Left ventricle myocardium superior (tissue), 1 donor: ENCODE results near the gene RARB. TPM values are rescaled to one million over a fixed set of nuclear protein-coding genes. Genes with fewer than 3 reads are reported as not detected.

Source experiments
- ATAC-seq: fragments of 200-7000 bp; cut with Tn5 transposase; one replicate; pipeline ENCODE4 v1.9.1; 2020; ENCODE audit warnings: mild to moderate bottlenecking, moderate library complexity
- DNase-seq: peaks from one replicate; pipeline ENCODE4 v3.0.0-alpha.2; 2020
- intact Hi-C: fragments of 100-400 bp; cut with micrococcal nuclease; formaldehyde crosslinking; loops from one replicate; pipeline ENCODE4 v1.11.0; 2022
- total RNA-seq: library from RNA; stranded (reverse); fragmentation: NEBNext Ultra II Directional; extraction: Animal tissue kit (Norgen Biotek cat#: 25700); gene quantifications from one replicate; pipeline ENCODE4 v1.2.1, GENCODE V29; 2021
- donor health status: DM: no; HTN: yes; CAD: no; lungs with severe emphysema.

RARB gene
- total RNA-seq, 1 donor from 2014 or later = 22.8 TPM

DNA sequence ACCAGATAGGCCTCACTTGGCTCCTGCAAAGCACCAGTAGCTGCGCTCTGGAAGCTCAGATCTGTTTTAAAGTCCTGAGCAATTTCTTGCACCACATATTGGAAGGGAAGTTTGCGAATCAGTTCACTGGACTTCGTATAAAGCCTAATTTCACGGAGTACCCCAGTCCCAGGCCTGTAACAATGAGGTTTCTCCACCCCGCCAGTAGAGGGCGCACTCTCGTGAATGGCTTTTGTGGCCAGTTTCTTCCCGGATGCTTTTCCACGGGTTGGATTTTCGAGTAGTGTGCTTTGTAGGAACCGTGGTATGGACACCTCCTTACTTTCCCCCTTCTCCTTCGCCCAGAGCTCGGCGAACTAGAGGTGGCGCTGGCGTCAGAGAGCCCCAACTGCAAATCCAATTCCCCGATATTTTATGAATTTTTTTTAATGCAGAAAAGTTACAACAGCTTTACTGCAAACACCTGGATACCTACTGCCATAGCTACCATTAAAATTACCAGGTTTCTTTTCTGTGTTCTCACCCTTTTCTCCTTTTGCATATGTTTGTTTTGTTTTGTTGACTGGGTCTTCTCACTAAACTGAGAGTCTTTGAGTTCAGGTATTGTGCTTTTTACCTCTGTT is 13.3 kb downstream of the RARB start:
- intact Hi-C loops = no loop called here
- no peak for ATAC-seq
- DNase-seq = no peak

DNA sequence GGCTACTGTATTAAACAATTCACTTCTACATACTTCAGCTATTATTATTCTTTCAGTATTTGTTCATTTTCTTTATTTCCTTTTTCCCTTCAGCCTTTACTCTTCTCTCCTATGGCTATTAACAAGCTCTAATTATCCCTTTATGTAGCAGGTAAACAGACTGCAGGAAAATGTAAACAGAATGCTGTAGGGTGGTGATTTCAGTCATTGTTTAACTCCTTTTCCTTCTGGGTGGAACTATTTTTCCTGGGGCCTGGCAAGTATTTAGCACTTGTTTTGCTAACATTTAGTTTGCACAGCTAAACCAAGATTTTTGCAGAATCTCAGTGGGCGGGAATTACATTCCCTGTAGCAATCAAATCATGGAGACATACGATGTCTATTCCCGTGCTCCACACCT is 14.4 kb downstream of the RARB start:
- DNase-seq = no peak
- ATAC-seq = no peak
- intact Hi-C loops = no loop called here

DNA sequence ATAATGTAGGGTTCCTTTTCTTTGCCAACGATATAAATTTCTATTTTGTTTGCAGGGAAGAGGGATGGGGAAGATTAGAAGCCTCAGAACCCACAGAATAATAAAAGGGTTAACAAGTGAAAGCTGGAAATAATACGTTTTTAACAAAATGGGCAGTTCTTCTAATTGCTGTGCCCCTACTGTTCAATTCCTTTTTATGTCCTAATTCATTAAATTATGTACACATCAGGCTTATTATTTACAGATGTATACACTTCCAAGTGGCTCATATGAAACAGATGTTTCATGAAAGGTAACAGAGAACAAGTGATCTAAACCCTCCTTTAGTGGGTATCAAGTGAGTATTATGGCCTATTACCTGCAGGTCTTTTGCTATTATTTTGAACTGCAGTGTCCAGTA is 16.2 kb downstream of the RARB start:
- intact Hi-C loops = no loop called here
- no peak for ATAC-seq
- DNase-seq = no peak

- no peak for ATAC-seq
- DNase-seq = no peak
- intact Hi-C loops = no loop called here
Observed at GRCh38 chr3:25445731-25446130, 17.7 kb downstream of the RARB start.

DNA sequence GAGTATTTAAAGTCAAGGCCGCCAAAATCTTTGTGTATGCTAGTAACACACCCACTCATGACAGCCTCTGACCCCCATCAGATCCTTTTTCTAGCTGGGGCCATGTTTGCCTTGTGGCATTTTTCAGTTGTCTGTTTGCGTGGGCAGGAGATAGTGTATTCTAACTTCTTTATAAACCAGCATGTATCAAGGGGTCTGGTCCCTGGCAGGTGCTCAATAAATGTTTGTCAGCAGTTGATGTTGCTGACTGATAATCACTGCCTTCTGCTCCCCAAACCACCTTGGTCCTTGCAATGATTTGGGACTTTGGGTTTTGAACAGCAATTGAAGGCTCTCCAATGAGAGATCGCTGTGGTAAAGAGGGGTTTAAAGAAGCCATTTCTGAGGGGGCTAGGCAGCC is 19.2 kb downstream of the RARB start:
- intact Hi-C loops = no loop called here
- DNase-seq = no peak
- ATAC-seq = no peak

DNA sequence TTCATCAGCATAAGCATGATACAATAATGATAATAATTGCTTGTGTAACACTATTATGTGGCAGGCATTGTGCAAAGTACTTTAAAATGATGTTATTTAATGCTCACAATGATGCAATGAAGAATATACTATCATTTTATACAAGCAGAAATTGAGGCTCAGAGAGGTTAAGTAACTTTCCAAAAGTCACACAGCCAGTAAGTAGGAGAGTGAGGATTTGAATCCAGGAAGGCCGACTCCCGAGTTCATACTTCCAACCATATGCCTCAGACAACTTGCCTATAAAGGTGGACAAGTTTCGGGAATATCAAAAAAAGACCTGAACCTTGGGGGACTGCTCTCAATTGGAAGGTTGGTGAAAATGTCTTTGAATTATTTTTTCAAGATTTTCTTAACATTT is 19.9 kb downstream of the RARB start:
- no peak for ATAC-seq
- DNase-seq = no peak
- intact Hi-C loops = no loop called here

DNA sequence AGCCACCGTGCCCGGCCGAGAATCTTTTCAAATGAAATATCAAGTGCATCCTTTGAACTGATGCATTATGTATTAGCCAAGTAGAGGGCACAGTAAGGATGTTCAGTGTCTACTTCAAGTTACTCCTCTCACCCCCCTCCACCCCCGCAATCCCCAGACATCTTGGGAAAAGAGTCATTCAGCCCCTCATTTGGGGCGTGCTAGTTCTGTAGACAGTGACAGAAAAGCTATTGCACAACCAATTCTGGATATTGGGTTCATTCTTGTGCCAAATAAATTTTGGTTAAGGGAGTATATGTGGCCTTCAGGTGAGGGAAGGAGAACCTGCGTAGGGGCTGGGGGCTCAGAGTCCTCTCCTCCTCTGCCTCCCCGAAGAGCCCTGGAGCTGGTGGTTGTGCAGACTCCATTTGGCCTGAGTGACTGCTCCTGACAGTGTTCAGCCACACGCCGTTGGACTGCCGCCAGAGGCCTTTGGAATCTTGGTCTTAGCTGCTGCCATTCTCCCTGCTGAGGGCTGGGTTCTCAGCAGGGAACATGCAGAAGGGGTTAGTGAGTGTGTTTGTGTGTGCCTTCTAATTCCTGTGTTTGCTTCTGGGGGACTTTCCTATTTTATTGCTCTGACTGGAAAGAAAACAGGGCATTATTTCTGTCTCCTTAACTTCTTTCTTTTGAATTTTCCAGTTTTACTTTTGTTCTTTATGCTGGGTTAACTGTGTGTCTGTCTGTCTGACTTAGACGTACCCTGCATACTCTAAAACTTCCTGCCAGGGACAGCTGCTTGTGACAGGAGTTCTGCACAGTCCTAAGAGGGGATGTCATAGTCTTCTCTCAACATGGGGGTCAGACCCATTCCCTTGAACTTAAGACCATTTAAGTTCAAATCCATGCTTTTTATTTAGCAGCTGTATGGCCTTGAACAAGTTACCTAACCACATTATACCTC is 21.0 kb downstream of the RARB start:
- DNase-seq (peak; percentile 96), ATAC-seq (peak; percentile 96)
- intact Hi-C loops = no loop called here

- ATAC-seq (no peak), DNase-seq (no peak)
- intact Hi-C loops = no loop called here
Observed at GRCh38 chr3:25449857-25450256, 21.8 kb downstream of the RARB start.

DNA sequence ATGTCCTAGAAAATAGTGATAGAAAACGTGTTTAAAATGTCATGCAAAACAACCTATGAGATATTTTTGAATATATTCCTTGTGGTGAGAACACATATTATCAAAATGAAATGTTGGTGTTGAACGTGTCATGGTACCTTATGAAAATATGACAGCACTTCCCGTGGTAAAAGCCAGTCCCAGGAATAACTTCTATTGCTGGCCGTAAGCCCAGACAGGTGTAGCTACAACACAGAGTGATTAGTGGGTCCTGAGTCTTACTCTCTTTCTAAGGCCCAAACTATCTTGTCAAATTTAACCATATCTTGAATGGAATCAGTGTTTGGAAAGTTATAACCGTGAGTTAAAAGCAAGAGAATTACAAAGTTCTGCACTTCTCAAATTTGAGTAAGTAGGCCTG is 24.1 kb downstream of the RARB start:
- ATAC-seq (no peak), DNase-seq (no peak)
- intact Hi-C loops = no loop called here

DNA sequence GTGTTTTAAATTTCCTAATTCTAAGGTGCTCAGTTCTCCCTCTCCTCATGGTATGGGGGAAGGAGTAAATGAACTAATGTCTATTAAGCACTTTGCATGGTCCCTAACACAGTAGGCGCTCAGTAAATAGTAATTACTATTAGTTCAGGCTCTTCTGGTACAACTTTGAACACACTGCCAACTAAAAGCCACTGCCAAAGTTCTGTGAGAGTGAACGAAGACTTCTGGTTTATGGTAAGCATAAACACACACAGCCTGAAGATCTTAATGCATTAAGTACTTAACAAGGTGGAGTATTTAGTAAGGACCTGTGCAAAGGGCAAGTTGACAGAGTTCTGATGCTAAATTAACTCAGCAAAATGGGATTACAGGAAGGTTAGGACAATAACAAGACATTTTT is 24.7 kb downstream of the RARB start:
- intact Hi-C loops = no loop called here

GRCh38 chr3:25453619-25454004 is 25.5 kb downstream of the RARB start:
- intact Hi-C loops = no loop called here
- no peak for ATAC-seq
- DNase-seq = no peak

More for the DNA sequence above, 24.7 kb downstream of the RARB start:
- no peak for DNase-seq
- ATAC-seq = no peak

DNA sequence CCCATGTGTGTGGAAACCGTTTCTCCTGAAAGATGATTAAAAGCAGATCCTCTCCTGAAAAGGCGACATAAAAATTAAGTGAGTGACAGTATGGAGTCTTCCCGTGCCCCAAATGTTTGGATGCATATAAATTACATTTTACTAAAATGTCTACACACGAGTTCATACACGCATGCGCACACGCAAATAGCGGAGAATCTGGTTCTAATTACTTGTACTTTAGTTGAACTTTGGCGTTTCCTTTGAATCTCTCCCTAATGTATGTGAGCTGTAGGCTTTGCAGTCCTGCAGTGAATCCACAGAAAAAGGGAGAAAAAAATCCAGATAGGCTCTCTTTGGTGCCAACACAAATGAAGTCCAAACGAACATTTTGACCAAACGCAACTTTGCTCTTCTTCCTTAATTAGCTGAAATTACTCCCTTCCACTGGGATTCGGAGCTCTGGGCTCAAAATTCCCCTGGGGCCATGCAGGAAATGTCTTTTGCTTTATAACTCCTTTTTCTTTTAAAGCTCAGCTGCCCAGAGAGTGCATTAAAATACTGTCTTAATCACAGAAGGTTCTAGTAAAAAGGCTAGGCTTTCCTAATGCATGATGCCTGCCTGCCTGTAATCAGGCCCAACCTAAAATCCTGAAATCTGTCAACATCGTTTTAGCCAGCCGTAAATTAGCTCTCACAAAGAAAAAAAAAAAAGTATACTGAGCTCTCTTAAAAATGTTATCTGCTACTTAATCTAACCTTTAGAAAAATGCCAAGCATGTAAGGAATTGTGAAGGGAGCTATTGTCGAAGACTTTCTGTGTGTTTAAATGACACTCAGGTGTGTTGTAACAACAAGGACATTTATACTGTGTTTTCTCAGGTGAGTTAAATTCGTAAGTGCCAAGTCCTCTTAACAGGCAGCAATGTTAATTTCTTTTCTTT is 26.2 kb downstream of the RARB start:
- DNase-seq (no peak), ATAC-seq (no peak)
- intact Hi-C loops = no loop called here

- intact Hi-C loops = no loop called here
- ATAC-seq (peak; percentile 80), DNase-seq (peak; percentile 61)
Observed at GRCh38 chr3:25455441-25456132, 27.5 kb downstream of the RARB start.

DNA sequence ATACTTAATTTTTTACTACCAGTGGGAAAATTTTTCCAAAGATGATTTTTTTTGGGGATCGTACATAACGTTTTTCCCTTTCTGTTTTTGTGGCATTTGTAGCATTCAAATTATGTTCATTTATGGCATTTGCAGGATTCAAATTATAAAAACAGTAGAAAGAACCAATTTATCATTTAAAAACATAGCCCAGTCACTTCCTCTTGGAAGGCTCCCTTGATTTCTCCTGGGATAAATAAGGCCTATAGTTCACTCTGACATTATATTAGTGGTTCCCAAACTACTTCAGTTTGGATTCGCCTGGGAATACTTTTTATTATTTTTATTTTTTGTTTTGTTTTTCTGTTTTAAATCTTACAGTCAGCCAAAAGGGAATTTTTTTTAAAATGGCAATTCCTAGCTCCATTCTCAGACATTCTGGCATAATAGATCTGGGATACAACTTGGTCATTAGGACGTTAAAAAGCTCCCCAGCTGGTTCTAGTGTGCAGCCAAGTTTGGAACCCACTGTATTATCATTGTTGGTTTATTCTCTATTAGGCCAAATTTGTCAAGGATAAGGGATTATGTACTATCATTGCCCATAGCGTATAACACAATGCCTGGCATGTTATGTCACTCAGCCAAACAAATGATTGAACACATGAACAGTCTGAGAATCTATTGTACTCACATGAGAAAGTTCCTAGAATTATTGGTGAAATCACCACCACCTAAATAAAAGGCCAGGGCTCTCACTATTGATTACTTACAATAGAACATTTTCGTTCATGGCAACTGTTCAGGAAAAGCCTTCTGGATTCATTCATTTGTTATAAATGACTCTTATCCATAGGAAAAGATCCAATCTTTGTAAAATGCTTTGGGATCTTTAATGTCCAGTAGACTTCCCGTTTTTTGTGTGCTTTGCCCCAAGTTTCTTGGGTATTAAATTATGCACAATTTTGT is 28.9 kb downstream of the RARB start:
- no peak for DNase-seq
- intact Hi-C loops = no loop called here
- no peak for ATAC-seq

- intact Hi-C loops = no loop called here
- DNase-seq = no peak
- ATAC-seq = peak; percentile 57
Observed at GRCh38 chr3:25457671-25458419, 29.8 kb downstream of the RARB start.

DNA sequence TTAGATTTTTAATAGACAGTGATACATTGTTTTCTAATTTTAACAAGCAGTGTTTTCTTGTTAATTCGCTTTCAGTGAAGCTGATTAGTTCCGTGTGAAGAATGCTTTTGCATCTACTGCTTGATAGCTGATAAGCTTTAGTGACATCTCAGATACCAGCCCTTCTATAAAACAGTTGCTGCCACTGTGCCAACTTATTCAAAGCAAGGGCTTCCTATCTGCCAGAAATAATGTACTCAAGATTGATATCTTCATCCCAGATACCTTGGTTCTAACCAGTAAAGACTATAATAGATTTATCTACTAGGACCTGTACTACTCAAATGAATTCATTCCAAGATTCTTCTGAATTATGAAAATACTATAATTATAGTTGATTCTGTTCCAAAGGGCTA is 30.4 kb downstream of the RARB start:
- ATAC-seq = no peak
- intact Hi-C loops = no loop called here

GRCh38 chr3:25460751-25461150 is 32.7 kb downstream of the RARB start:
- DNase-seq (no peak), ATAC-seq (no peak)
- intact Hi-C loops = no loop called here

More for the DNA sequence above, 30.4 kb downstream of the RARB start:
- DNase-seq = no peak
